CD4-positive, alpha-beta memory T cell (primary cell): ENCODE measurements around the gene DDX6. TPM values are rescaled to one million over a fixed set of nuclear protein-coding genes. Genes with fewer than 3 reads are reported as not detected.
"Not testable (repeated sequence)": the region's sequence is repeated elsewhere in the genome, so short reads cannot be mapped to it uniquely, and the experiment has no call there.

ENCODE experiments used
- CTCF ChIA-PET: fragments of 350-600 bp; sonication (Branson Sonifier 250); formaldehyde crosslinking; loops from one replicate; lab custom pipeline; 2021; ENCODE audit warnings: inconsistent platforms; ENCODE audit not compliant: partially characterized antibody; lab: Charles Lee
- POLR2A ChIA-PET: fragments of 350-600 bp; sonication (Branson Sonifier 250); formaldehyde crosslinking; loops from one replicate; lab custom pipeline; 2021; ENCODE audit not compliant: partially characterized antibody; lab: Charles Lee
- DNase-seq, 5 donors: peaks; one replicate each; pipeline versions ENCODE4 v3.0.0 to v3.0.0-alpha.2; 2020 to 2022; ENCODE audit warnings: mixed read lengths in 1 of 5
- H3K27ac ChIP-seq: one replicate; pipeline ENCODE4 v1.7.0; 2013; ENCODE audit warnings: low read depth, low read length
- H3K27me3 ChIP-seq: 2 replicates; pipeline ENCODE4 v1.7.0; 2013; ENCODE audit warnings: mild to moderate bottlenecking, low read length, moderate library complexity; ENCODE audit not compliant: insufficient read depth
- H3K36me3 ChIP-seq: 2 replicates; pipeline ENCODE4 v1.7.0; 2013; ENCODE audit warnings: mild to moderate bottlenecking, low read length, moderate library complexity; ENCODE audit not compliant: insufficient read depth
- H3K4me1 ChIP-seq: 2 replicates; pipeline ENCODE4 v1.7.0; 2013; ENCODE audit warnings: mild to moderate bottlenecking, low read length, moderate library complexity; ENCODE audit not compliant: insufficient read depth
- H3K4me3 ChIP-seq, 2 donors: one replicate each; pipeline ENCODE4 v1.7.0; 2013; ENCODE audit warnings: low read length in 2 of 2, mild to moderate bottlenecking in 1 of 2
- H3K9me3 ChIP-seq, 2 donors: one replicate each; pipeline ENCODE4 v1.7.0; 2013; ENCODE audit warnings: low read length in 2 of 2, control low read depth in 1 of 2; ENCODE audit not compliant: control insufficient read depth in 1 of 2
- H3K27ac Mint-ChIP-seq, 7 donors: one replicate each; pipeline ENCODE4 v1.8.0; 2020 to 2021; ENCODE audit warnings: mixed read lengths in 7 of 7, mild to moderate bottlenecking in 6 of 7, inconsistent platforms in 3 of 7, moderate library complexity in 3 of 7
- H3K27me3 Mint-ChIP-seq, 2 donors: one replicate each; pipeline ENCODE4 v1.8.0; 2020 to 2021; ENCODE audit warnings: mixed read lengths in 2 of 2
- H3K36me3 Mint-ChIP-seq, 2 donors: one replicate each; pipeline ENCODE4 v1.8.0; 2020 to 2021; ENCODE audit warnings: mixed read lengths in 2 of 2, inconsistent platforms in 1 of 2, mild to moderate bottlenecking in 1 of 2
- H3K4me1 Mint-ChIP-seq, 4 donors: one replicate each; pipeline ENCODE4 v1.8.0; 2020 to 2021; ENCODE audit warnings: mixed read lengths in 4 of 4, mild to moderate bottlenecking in 1 of 4
- H3K4me3 Mint-ChIP-seq, 8 donors: one replicate each; pipeline ENCODE4 v1.8.0; 2020 to 2021; ENCODE audit warnings: mixed read lengths in 8 of 8, mild to moderate bottlenecking in 7 of 8, moderate library complexity in 6 of 8, inconsistent platforms in 3 of 8
- H3K9me3 Mint-ChIP-seq, 8 donors: one replicate each; pipeline ENCODE4 v1.8.0; 2020 to 2021; ENCODE audit warnings: mixed read lengths in 8 of 8, mild to moderate bottlenecking in 5 of 8, inconsistent platforms in 3 of 8, moderate library complexity in 1 of 8
- intact Hi-C: fragments of 100-400 bp; cut with micrococcal nuclease; formaldehyde crosslinking; loops from one replicate; pipeline ENCODE4 v1.15.1; 2023
- polyA plus RNA-seq, 2 donors: library from polyadenylated mRNA; unstranded; fragments of 300-500 nt; fragmentation: Illumina TruSeq; gene quantifications; one replicate each; pipeline ENCODE4 v1.2.3, GENCODE V29; 2021
- total RNA-seq, 2 experiments: library from RNA; stranded (reverse); gene quantifications; one replicate each; pipeline ENCODE4 v1.2.3, GENCODE V29; 2021

The DDX6 gene, protein sequence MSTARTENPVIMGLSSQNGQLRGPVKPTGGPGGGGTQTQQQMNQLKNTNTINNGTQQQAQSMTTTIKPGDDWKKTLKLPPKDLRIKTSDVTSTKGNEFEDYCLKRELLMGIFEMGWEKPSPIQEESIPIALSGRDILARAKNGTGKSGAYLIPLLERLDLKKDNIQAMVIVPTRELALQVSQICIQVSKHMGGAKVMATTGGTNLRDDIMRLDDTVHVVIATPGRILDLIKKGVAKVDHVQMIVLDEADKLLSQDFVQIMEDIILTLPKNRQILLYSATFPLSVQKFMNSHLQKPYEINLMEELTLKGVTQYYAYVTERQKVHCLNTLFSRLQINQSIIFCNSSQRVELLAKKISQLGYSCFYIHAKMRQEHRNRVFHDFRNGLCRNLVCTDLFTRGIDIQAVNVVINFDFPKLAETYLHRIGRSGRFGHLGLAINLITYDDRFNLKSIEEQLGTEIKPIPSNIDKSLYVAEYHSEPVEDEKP
- total RNA-seq (100 to 1,000 TPM; 299 to 304 TPM), polyA plus RNA-seq (10 to 100 TPM; 74.6 to 90.9 TPM)

GRCh38 chr11:118791111-118791960 lies at the start of gene DDX6:
DDX6 (minus strand) TSS chr11:118791164; CDS start chr11:118786251, 4,913 bp downstream.
- Mint-ChIP-seq H3K36me3 (peaks cover 10 to 41% of the 10 kb centered on the region in 2 donors), H3K9me3 (no peaks in the 10 kb centered on the region), H3K27ac (peak within 1 kb of the TSS; percentile 98 to 100 (median 99)), H3K4me3 (peak within 1 kb of the TSS; percentile 95 to 100 (median 99)), H3K4me1 (peaks cover 9 to 54% (median 18%) of the 10 kb centered on the region in 4 donors), H3K27me3 (no peaks in the 10 kb centered on the region)
- no peaks in the 10 kb centered on the region for H3K27me3 ChIP-seq
- H3K9me3 ChIP-seq = no peaks in the 10 kb centered on the region
- intact Hi-C loops = loop anchor here (1.0 to 5.0 kb wide), 5 partner anchors 15 to 227 kb away; partner anchors contain the start of genes RPS25, TRAPPC4 and UPK2
- POLR2A ChIA-PET = interaction anchor here (0.7 to 8.8 kb wide), 44 partner anchors 8 to 562 kb away, joined by 3 to 336 read pairs (median 5); partner anchors contain the start of genes ARCN1, CBL, CENATAC and DPAGT1
- H3K4me3 ChIP-seq = peak within 1 kb of the TSS; percentile 68 to 98
- no peaks in the 10 kb centered on the region for H3K36me3 ChIP-seq
- peak within 1 kb of the TSS; percentile 99 for H3K27ac ChIP-seq
- DNase-seq = peak; percentile 89 to 92 (median 91)
- H3K4me1 ChIP-seq = peaks cover 30% of the 10 kb centered on the region
- CTCF ChIA-PET = interaction anchor here (0.6 to 10.5 kb wide), 31 partner anchors 8 to 400 kb away, joined by 3 to 149 read pairs (median 6); partner anchors contain the start of genes ARCN1, BCL9L and CXCR5

GRCh38 chr11:118838905-118839553 lies 48.1 kb upstream of the DDX6 start:
- Histone ChIP-seq H3K27me3 (no peaks in the 10 kb centered on the region), H3K36me3 (no peaks in the 10 kb centered on the region), H3K4me3 (no peak overlapping the region), H3K27ac (no peak overlapping the region), H3K4me1 (peaks cover 7% of the 10 kb centered on the region), H3K9me3 (no peaks in the 10 kb centered on the region)
- intact Hi-C loops = no loop called here
- peak overlapping the region in 1 of 7 donors; percentile 42 for H3K27ac Mint-ChIP-seq
- no peaks in the 10 kb centered on the region for H3K27me3 Mint-ChIP-seq
- H3K36me3 Mint-ChIP-seq = no peaks in the 10 kb centered on the region
- H3K9me3 Mint-ChIP-seq = no peaks in the 10 kb centered on the region
- peak overlapping the region in 1 of 8 donors; percentile 25 for H3K4me3 Mint-ChIP-seq
- peaks cover 16 to 25% (median 22%) of the 10 kb centered on the region in 4 donors for H3K4me1 Mint-ChIP-seq
- CTCF ChIA-PET = interaction anchor here (0.8 to 1.8 kb wide), 3 partner anchors 9 to 56 kb away, joined by 3 to 6 read pairs (median 3); no protein-coding TSS in a partner anchor
- POLR2A ChIA-PET = interaction anchor here (1.5 kb wide), 1 partner anchor 31 kb away, joined by 3 read pairs; no protein-coding TSS in a partner anchor
- DNase-seq = no peak

DNA sequence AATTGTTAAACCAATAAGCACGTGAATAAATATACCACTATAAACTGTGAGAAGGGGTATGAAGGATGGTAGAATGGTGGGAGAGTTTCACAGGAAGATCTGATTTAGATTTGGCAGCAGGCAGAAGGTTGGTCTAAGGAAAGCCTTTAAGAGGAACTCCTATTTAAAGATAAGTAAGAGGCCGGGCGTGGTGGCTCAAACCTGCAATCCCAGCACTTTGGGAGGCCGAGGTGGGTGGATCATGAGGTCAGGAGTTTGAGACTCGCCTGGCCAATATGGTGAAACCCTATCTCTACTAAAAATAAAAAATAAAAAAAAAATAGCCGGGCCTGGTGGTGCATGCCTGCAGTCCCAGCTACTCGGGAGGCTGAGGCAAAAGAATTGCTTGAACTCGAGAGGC lies 46.9 kb upstream of the DDX6 start:
- no peaks in the 10 kb centered on the region for H3K9me3 ChIP-seq
- peaks cover 7% of the 10 kb centered on the region for H3K4me1 ChIP-seq
- Mint-ChIP-seq H3K36me3 (no peaks in the 10 kb centered on the region), H3K4me3 (no peak overlapping the region), H3K4me1 (peaks cover 19 to 26% (median 24%) of the 10 kb centered on the region in 4 donors), H3K27me3 (no peaks in the 10 kb centered on the region), H3K9me3 (no peaks in the 10 kb centered on the region), H3K27ac (peak overlapping the region in 1 of 7 donors; percentile 12)
- CTCF ChIA-PET = no interaction called here
- no peaks in the 10 kb centered on the region for H3K36me3 ChIP-seq
- DNase-seq = no peak
- H3K27me3 ChIP-seq = no peaks in the 10 kb centered on the region
- no peak overlapping the region for H3K27ac ChIP-seq
- POLR2A ChIA-PET = interaction anchor here (1.5 kb wide), 1 partner anchor 32 kb away, joined by 3 read pairs; no protein-coding TSS in a partner anchor
- H3K4me3 ChIP-seq = no peak overlapping the region
- intact Hi-C loops = no loop called here

DNA sequence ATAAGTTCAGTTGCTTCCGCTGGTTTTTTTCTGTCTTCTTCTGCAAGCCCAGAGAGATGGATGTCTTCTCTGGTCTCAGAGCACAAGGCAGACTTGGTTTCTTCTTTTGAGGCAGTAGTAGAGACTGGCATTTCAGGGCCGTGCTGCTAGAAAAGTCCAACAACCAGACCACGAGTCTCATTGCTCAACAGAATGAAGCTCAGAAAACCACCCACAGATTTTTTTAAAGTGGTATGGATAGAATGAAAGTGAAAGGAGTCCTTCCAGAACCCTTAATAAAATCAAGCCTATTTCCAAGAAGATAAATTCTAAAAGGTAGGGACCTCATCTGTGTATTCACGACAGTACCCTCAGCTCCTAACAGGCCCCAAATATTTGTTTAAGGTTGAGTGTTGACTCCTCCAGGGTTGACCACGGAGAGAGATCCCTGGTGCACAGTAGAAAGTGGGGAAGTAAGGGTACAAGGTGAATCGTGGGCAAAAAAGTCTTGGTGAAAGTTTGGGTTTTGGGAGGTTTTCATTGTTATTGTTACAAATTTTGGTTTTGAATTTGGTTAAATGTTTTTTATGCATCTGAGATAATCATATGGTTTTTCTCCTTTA lies 43.6 kb upstream of the DDX6 start:
- no peaks in the 10 kb centered on the region for H3K27me3 Mint-ChIP-seq
- no peak overlapping the region for H3K4me3 ChIP-seq
- ChIA-PET CTCF (interaction anchor here (1.3 kb wide), 1 partner anchor 17 kb away, joined by 5 read pairs; no protein-coding TSS in a partner anchor), POLR2A (interaction anchor here (0.6 to 1.4 kb wide), 5 partner anchors 13 to 42 kb away, joined by 3 to 7 read pairs (median 5); no protein-coding TSS in a partner anchor)
- no peaks in the 10 kb centered on the region for H3K36me3 ChIP-seq
- DNase-seq = peak in 3 of 5 donors; percentile 6 to 15 (median 10)
- H3K9me3 ChIP-seq = no peaks in the 10 kb centered on the region
- H3K4me1 Mint-ChIP-seq = peaks cover 11 to 18% (median 15%) of the 10 kb centered on the region in 4 donors
- intact Hi-C loops = no loop called here
- H3K27ac Mint-ChIP-seq = peak overlapping the region; percentile 6 to 86 (median 67)
- H3K27ac ChIP-seq = no peak overlapping the region
- H3K27me3 ChIP-seq = no peaks in the 10 kb centered on the region
- H3K9me3 Mint-ChIP-seq = no peaks in the 10 kb centered on the region
- no peaks in the 10 kb centered on the region for H3K36me3 Mint-ChIP-seq
- peak overlapping the region; percentile 61 to 85 (median 74) for H3K4me3 Mint-ChIP-seq
- H3K4me1 ChIP-seq = no peaks in the 10 kb centered on the region

DNA sequence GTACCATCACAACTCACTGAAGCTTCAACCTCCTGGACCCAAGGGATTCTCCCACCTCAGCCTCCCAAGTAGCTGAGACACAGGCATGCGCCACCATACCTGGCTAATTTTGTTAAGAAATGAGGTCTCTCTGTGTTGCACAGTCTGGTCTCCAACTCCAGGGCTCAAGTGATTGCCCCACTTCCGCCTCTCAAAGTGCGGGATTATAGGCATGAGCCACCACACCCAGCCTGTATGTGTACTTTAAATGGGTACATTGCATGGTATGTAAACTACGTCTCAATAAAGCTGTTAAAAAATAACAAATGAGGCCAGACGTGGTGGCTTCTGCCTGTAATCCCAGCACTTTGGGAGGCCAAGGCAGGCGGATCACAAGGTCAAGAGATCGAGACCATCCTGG lies 36.2 kb upstream of the DDX6 start:
- no peaks in the 10 kb centered on the region for H3K9me3 ChIP-seq
- H3K27ac ChIP-seq = no peak overlapping the region
- ChIA-PET CTCF (interaction anchor here (0.8 to 1.3 kb wide), 3 partner anchors 8 to 29 kb away, joined by 3 read pairs; no protein-coding TSS in a partner anchor), POLR2A (interaction anchor here (1.4 kb wide), 1 partner anchor 68 kb away, joined by 5 read pairs; no protein-coding TSS in a partner anchor)
- intact Hi-C loops = no loop called here
- no peaks in the 10 kb centered on the region for H3K4me1 ChIP-seq
- no peak overlapping the region for H3K4me3 ChIP-seq
- Mint-ChIP-seq H3K27me3 (no peaks in the 10 kb centered on the region), H3K27ac (no peak overlapping the region), H3K36me3 (no peaks in the 10 kb centered on the region), H3K9me3 (no peaks in the 10 kb centered on the region), H3K4me3 (no peak overlapping the region), H3K4me1 (no peaks in the 10 kb centered on the region)
- no peaks in the 10 kb centered on the region for H3K27me3 ChIP-seq
- H3K36me3 ChIP-seq = no peaks in the 10 kb centered on the region
- no peak for DNase-seq

GRCh38 chr11:118822936-118823510 lies 32.1 kb upstream of the DDX6 start:
- not testable (repeated sequence) for H3K27ac ChIP-seq, DNase-seq

More at GRCh38 chr11:118822936-118823510, 32.1 kb upstream of the DDX6 start:
- H3K4me3 ChIP-seq, H3K27me3 ChIP-seq, H3K4me3 Mint-ChIP-seq, H3K27ac Mint-ChIP-seq, H3K9me3 Mint-ChIP-seq, H3K4me1 Mint-ChIP-seq, H3K27me3 Mint-ChIP-seq, H3K36me3 Mint-ChIP-seq, H3K9me3 ChIP-seq, H3K36me3 ChIP-seq, intact Hi-C loops, H3K4me1 ChIP-seq, POLR2A ChIA-PET: not testable (repeated sequence)
- CTCF ChIA-PET = interaction anchor here (1.3 kb wide), 1 partner anchor 20 kb away, joined by 3 read pairs; no protein-coding TSS in a partner anchor
